HG02870 (cell line): ENCODE results near the gene GOLGA6C.
"Not testable (repeated sequence)": the region's sequence is repeated elsewhere in the genome, so short reads cannot be mapped to it uniquely, and the experiment has no call there.

Experiments
- ATAC-seq: cut with Tn5 transposase; IDR thresholded peaks from one replicate; pipeline ENCODE4 v1.9.1; 2021; ENCODE audit warnings: mild to moderate bottlenecking, moderate library complexity; ENCODE audit not compliant: unreplicated experiment

Gene GOLGA6C

DNA sequence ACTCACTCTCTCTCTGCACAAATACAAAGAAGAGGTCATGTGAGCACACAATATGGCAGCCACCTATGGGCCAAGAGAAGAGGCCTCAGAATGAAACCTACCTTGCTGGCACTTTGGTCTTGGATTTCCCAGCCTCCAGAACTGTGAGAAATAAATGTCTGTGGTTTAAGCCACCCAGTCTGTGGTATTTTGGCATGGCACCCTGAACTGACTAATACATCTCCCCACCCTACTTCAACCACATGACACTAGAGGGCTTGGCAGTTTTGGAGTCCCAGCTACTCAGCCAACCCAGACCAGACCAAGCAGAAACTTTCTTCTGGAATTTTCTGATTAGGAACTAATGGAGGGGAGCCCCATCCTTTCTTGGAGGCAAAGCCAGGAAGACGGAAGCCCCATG lies 54.4 kb downstream of the GOLGA6C start:
- ATAC-seq, result not testable (repeated sequence)

DNA sequence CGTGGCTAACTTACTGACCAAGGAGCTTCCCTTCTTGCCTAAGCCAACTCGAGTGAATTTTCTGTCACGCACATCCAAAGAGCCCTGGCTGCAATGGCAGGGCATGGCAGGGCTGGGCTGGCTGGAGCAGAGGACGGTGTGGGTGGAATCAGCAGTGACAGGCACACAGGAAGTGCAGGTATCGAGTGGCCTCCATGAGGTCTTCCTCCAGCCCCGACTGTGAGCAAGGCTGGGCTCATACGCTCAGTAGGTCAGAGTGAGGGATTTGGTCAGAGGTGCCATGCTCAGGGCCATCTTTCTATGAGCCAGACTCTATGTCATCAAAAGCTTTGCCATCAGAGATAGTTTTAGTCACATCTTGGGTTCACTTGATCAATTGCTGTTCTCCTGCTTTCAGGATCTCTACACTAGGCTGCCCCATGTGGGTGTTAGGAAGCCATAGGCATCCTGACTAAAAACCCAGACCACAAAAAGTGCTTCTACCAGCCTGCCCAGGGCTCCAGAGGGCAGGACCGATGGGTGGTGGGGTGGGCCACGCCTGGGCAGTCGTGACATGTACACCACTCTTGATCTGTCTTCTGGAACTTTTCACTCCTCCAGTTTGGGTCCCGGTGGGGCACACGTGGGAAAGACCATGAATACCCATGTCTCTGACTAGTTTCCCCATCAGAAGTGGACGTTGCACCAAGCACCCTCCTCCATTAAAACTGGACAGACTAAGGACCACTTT lies 55.1 kb downstream of the GOLGA6C start:
- ATAC-seq, result no peak

DNA sequence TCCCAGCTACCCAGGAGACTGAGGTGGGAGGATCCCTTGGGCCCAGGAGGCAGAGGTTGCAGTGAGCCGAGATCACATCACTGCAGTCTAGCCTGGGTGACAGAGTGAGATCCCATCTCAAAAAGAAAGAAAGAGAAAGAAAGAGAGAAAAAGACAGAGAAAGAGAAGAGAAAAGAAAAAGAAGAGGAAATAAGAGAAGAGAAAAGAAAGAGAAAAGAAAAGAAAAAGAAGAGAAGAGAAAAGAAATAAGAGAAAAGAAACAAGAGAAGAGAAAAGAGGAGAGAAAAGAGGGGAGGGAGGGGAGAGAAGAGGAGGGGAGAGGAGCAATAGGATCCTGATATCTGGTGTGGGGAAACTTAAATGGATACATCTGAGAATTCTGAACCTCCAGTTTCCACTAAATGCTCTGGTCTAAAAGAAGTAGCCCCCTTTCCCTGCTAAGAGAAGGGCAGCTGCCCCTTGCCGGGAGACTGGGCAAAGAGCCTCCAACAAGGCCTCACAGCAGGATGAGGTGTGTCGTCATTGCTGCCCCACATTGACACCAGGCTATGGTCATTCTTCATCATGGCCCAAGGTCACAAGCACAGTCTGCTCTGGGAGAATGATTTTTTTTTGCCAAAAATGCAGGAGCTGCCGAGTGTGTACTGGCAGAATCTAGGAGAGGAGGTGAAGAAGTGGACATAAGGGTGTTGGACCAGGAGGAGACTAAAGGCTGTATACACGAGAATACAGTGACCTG lies 56.6 kb downstream of the GOLGA6C start:
- no peak for ATAC-seq

DNA sequence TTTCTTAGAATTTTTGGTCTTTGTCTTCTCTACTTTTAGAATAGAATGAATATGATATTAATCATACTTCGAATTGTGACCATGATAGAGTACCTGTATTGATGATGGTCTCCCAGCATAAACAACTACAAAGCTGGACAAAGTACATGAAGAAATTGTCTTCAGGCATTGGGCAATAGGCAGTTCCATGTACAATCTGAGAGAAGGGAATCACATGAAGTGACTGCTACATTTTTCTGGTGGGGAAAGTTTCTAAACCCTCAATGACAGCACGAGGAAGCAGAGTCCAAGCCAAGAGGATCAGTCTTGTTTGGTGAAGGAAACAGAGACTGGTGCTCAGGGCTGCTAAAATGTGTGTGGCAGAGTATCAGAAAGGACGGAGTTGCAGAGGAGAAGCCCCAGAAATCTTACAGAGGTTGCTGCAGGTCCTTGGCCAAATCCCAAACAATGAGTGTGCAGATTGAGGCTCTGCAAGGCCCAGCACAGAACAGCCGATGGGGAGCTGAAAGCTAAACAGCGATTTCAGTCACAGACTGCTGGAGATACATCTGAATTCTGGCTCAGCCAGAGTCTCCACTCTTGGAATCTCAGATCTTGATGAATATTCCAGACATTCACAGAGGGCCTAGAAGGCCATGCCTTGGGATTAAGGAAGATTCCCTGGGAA lies 61.2 kb downstream of the GOLGA6C start:
- ATAC-seq, result not testable (repeated sequence)
